Ammon's horn (tissue), 1 donor: ENCODE results near the gene GKAP1.
A peak's percentile ranks its signal among the peaks of the same experiment; 100 is the strongest.
"Not testable (repeated sequence)": the region's sequence is repeated elsewhere in the genome, so short reads cannot be mapped to it uniquely, and the experiment has no call there.

Experiments used
- DNase-seq: peaks from one replicate; pipeline ENCODE4 v3.0.0-alpha.2; 2016; ENCODE audit warnings: low spot score

Gene GKAP1

GRCh38 chr9:83817356-83818278 is at the start of gene GKAP1:
GKAP1 (minus strand) TSS chr9:83817769; CDS start chr9:83806517, 11,252 bp downstream.
- peak; percentile 83 for DNase-seq

GRCh38 chr9:83849895-83850294 is 32.3 kb upstream of the GKAP1 start:
- DNase-seq, result not testable (repeated sequence)

GRCh38 chr9:83837070-83837643 is 19.6 kb upstream of the GKAP1 start:
- not testable (repeated sequence) for DNase-seq

- DNase-seq, result not testable (repeated sequence)
Observed at GRCh38 chr9:83830426-83831071, 13.0 kb upstream of the GKAP1 start.

- not testable (repeated sequence) for DNase-seq
Observed at GRCh38 chr9:83824986-83825623, 7.5 kb upstream of the GKAP1 start.

- not testable (repeated sequence) for DNase-seq
Observed at GRCh38 chr9:83817011-83817355, 586 bp downstream of the GKAP1 start.

- DNase-seq, result not testable (repeated sequence)
Observed at GRCh38 chr9:83815120-83815519, 2.4 kb downstream of the GKAP1 start.

GRCh38 chr9:83809213-83809612 is 8.4 kb downstream of the GKAP1 start:
- not testable (repeated sequence) for DNase-seq

- DNase-seq, result not testable (repeated sequence)
Observed at GRCh38 chr9:83804454-83804853, 13.1 kb downstream of the GKAP1 start.

GRCh38 chr9:83803941-83804340 is 13.6 kb downstream of the GKAP1 start:
- DNase-seq, result not testable (repeated sequence)

GRCh38 chr9:83800236-83801033 is 17.1 kb downstream of the GKAP1 start:
- DNase-seq, result no peak

- no peak for DNase-seq
Observed at GRCh38 chr9:83794051-83794450, 23.5 kb downstream of the GKAP1 start.

- no peak for DNase-seq
Observed at GRCh38 chr9:83792746-83793145, 24.8 kb downstream of the GKAP1 start.

- no peak for DNase-seq
Observed at GRCh38 chr9:83778164-83778563, 39.4 kb downstream of the GKAP1 start.

- no peak for DNase-seq
Observed at GRCh38 chr9:83775932-83776331, 41.6 kb downstream of the GKAP1 start.

- DNase-seq, result no peak
Observed at GRCh38 chr9:83772860-83773259, 44.7 kb downstream of the GKAP1 start.

GRCh38 chr9:83765376-83765775 is 52.2 kb downstream of the GKAP1 start:
- DNase-seq, result no peak

- DNase-seq, result no peak
Observed at GRCh38 chr9:83754383-83754977, 63.1 kb downstream of the GKAP1 start.

GRCh38 chr9:83749706-83750105 is 67.9 kb downstream of the GKAP1 start:
- DNase-seq, result no peak

GRCh38 chr9:83744206-83744605 is 73.4 kb downstream of the GKAP1 start:
- no peak for DNase-seq

- no peak for DNase-seq
Observed at GRCh38 chr9:83733739-83734138, 83.8 kb downstream of the GKAP1 start.
